K562 (cell line): ENCODE measurements around the gene CLDN20. TPM values are rescaled to one million over a fixed set of nuclear protein-coding genes. Genes with fewer than 3 reads are reported as not detected.

Experiments
- MEIS2 ChIP-seq: fragments of 450-650 bp; IDR thresholded peaks from 2 replicates; pipeline ENCODE4 v1.6.1; 2014; ENCODE audit warnings: mild to moderate bottlenecking; ENCODE audit not compliant: partially characterized antibody
- polyA plus RNA-seq, 8 experiments: library from polyadenylated mRNA; depleted of rRNA in 4 of 8; stranded (reverse) in 5 of 8; unstranded in 3 of 8; fragments of >200 nt; fragmentation: Nextera tagmentation in 2 of 8; fragmentation: Illumina TruSeq in 1 of 8; extraction: Ambion mirVana in 2 of 8; extraction: Trizol in 1 of 8; gene quantifications; 2 replicates each; pipeline versions ENCODE4 v1.2.1 to v1.2.3, GENCODE V29; 2011 to 2014; ENCODE audit warnings: inconsistent platforms in 1 of 8, missing spikeins in 1 of 8
- total RNA-seq, 7 experiments: library from RNA; depleted of rRNA in 6 of 7; stranded (reverse); fragments of >200 nt in 6 of 7; fragmentation: Illumina TruSeq in 2 of 7; extraction: Trizol in 2 of 7; gene quantifications; 2 replicates each; pipeline versions ENCODE4 v1.2.1 to v1.2.3, GENCODE V29; 2011 to 2021; ENCODE audit warnings: low replicate concordance in 1 of 7
- TF ChIP-seq, protein P1 (sequence below), 2 experiments: IDR thresholded peaks; 2 replicates each; pipeline ENCODE4 v1.6.1; 2012; ENCODE audit warnings: improper control_type of control experiment in 2 of 2, low read depth in 2 of 2, low read length in 2 of 2, borderline replicate concordance in 1 of 2
- TF ChIP-seq, protein P2 (sequence below): fragments of 450-650 bp; IDR thresholded peaks from 2 replicates; pipeline ENCODE4 v1.6.1; 2016; ENCODE audit warnings: antibody characterized with exemption

CLDN20 gene
- total and polyA plus RNA-seq, 9 of the 15 experiments (the other 6 are each of a cell fraction or from before 2014, with no cell fraction given) = not detected

DNA sequence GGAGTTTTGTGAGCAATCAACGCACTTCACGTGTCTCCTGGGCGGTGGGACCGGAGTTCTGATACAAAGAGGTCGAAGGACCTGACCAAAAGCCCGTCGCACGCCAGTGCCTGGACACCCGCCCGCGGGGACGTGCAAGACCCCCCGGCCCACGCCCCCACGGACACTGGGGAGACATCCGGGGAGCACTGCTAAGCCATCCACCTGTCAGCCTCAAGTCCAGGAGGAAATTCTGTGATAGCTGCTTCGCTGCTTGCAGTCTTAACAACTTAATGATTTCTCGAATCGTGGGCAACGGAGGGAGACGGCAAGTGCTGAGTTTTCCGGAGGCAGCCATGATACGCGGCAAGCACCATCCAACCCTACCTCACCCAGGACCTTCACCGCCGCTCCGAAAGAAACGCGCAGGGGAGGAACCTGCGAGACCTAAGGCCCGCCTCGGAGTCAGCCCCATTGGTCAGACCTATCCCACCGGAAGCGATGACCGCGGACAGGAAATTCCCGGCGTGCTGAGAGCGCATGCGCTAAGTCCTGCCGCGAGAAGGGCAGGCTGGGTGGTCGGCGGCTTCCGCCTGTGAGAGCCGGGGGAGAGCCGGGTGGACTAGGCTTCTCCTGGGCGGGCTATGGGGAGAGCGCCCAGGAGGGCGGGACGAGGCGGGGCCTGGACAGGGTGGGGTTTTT lies 50.4 kb downstream of the CLDN20 start, which contains the start of gene TFB1M (continued):
- TF ChIP-seq, protein P1, sequence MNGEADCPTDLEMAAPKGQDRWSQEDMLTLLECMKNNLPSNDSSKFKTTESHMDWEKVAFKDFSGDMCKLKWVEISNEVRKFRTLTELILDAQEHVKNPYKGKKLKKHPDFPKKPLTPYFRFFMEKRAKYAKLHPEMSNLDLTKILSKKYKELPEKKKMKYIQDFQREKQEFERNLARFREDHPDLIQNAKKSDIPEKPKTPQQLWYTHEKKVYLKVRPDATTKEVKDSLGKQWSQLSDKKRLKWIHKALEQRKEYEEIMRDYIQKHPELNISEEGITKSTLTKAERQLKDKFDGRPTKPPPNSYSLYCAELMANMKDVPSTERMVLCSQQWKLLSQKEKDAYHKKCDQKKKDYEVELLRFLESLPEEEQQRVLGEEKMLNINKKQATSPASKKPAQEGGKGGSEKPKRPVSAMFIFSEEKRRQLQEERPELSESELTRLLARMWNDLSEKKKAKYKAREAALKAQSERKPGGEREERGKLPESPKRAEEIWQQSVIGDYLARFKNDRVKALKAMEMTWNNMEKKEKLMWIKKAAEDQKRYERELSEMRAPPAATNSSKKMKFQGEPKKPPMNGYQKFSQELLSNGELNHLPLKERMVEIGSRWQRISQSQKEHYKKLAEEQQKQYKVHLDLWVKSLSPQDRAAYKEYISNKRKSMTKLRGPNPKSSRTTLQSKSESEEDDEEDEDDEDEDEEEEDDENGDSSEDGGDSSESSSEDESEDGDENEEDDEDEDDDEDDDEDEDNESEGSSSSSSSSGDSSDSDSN (IDR thresholded peaks at IDR 0.05; ENCODE audit: borderline replicate concordance in 1 of 2, low read depth in 2 of 2, low read length in 2 of 2) = peak in 1 of 2 experiments; percentile 90; a peak in 3 of 4 replicates
- TF ChIP-seq, protein P2, sequence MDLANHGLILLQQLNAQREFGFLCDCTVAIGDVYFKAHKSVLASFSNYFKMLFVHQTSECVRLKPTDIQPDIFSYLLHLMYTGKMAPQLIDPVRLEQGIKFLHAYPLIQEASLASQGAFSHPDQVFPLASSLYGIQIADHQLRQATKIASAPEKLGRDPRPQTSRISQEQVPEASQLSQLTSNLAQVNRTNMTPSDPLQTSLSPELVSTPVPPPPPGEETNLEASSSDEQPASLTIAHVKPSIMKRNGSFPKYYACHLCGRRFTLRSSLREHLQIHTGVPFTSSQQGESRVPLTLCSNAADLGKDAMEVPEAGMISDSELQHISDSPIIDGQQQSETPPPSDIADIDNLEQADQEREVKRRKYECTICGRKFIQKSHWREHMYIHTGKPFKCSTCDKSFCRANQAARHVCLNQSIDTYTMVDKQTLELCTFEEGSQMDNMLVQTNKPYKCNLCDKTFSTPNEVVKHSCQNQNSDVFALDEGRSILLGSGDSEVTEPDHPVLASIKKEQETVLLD = peak; percentile 91
- TF ChIP-seq MEIS2 = peak; percentile 75
